Measurements from ENCODE around the gene TBXAS1. TPM values are rescaled to one million over a fixed set of nuclear protein-coding genes. Genes with fewer than 3 reads are reported as not detected.

Gene TBXAS1
- total RNA-seq, 4 donors from 2014 or later = 23.0 to 128 (median 47.3) TPM

- TF ChIP-seq CTCF (IDR thresholded peaks at IDR 0.05; ENCODE audit: low read depth) = no peak
These were observed 9.8 kb downstream of the TBXAS1 start for GRCh38 chr7:139838876-139839275.

GRCh38 chr7:139840776-139841175, 11.7 kb downstream of the TBXAS1 start:
- TF ChIP-seq CTCF (IDR thresholded peaks at IDR 0.05; ENCODE audit: low read depth) = no peak

DNA sequence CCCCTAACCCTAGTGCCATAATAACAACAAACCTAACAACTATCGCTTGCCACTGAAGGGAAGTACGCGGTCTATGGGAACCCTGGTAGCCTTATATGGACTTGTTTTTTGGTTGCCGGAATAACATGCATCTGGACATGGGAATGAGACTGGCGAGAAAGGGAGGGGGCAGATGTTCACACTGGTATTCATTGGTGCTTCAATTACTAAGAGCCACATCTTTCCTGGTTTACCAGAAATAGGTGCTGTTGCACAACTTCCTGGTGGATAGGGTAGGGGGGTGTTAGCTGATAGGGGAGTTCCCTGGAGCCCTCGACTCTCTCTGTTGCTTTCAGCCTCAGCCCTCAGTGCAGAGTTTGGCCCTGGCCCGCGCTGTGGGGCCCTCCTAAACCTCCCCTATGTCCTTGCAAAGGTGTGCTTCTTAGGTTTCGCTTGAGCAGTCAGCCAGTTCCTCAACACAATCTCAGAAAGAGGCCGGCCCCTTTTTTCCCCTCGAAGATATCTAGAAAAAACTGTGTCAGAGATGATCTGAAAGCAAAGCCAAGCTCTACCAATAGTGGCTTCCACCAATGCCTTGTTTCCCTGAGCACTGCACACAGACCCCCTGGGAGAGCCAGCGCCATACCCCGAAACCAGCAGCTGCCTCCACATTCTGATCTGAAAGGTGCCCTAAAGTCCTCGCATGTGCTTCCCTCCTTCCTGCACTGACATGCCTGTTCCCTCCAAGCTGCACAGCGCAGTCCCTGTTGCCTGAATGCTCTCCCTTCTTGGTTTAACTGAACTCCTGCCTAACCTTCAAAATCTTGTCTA, 13.5 kb downstream of the TBXAS1 start:
- no peak for TF ChIP-seq CTCF (IDR thresholded peaks at IDR 0.05; ENCODE audit: low read depth)

GRCh38 chr7:139844779-139845442, 15.8 kb downstream of the TBXAS1 start:
- TF ChIP-seq CTCF (IDR thresholded peaks at IDR 0.05; ENCODE audit: low read depth) = no peak

GRCh38 chr7:139845443-139845805, 16.4 kb downstream of the TBXAS1 start:
- TF ChIP-seq CTCF (IDR thresholded peaks at IDR 0.05; ENCODE audit: low read depth) = no peak

GRCh38 chr7:139846297-139846696, 17.2 kb downstream of the TBXAS1 start:
- no peak for TF ChIP-seq CTCF (IDR thresholded peaks at IDR 0.05; ENCODE audit: low read depth)

DNA sequence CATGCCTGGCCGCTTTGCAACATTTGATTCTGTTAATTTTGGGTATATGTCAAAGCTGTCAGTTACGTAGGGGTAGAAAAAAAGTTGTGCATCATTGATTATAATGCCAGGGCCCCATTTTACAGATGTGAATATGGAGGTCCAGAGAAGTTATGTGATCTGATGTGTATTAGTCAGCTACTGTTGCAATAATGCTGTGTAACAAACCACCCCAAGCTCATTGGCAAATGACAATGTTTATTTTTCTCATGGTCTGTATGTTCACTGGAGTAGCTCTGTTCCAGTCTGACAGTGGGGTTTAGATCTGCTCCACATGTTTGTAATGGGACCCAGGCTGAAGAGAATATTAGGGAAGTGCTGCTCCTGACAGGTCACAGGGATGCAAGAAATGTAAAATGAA, 19.2 kb downstream of the TBXAS1 start:
- no peak for TF ChIP-seq CTCF (IDR thresholded peaks at IDR 0.05; ENCODE audit: low read depth)
